Thyroid gland (tissue), 4 donors: ENCODE measurements around the gene FPR1. TPM values are rescaled to one million over a fixed set of nuclear protein-coding genes. Genes with fewer than 3 reads are reported as not detected.

Source experiments
- DNase-seq, 2 donors: peaks; one replicate each; pipeline ENCODE4 v3.0.0-alpha.2; 2019
- H3K27ac ChIP-seq, 3 donors: fragments of 200-600 bp; sonication (generic); 1 replicate in 2 of 3; 2 replicates in 1 of 3; pipeline ENCODE4 v1.5.1; 2016 to 2019; ENCODE audit warnings: mild to moderate bottlenecking in 1 of 3, moderate library complexity in 1 of 3
- H3K27me3 ChIP-seq: fragments of 200-600 bp; sonication (generic); one replicate; pipeline ENCODE4 v1.5.1; 2019
- H3K36me3 ChIP-seq, 2 donors: fragments of 200-600 bp; sonication (generic); one replicate each; pipeline ENCODE4 v1.5.1; 2016 to 2019
- H3K4me1 ChIP-seq, 2 donors: fragments of 200-600 bp; sonication (generic); one replicate each; pipeline ENCODE4 v1.5.1; 2017 to 2019
- H3K4me3 ChIP-seq, 3 donors: fragments of 200-600 bp; sonication (generic); replicated peaks in 1 of 3; 1 replicate in 2 of 3; 2 replicates in 1 of 3; pipeline ENCODE4 v1.5.1; 2016; ENCODE audit warnings: mild to moderate bottlenecking in 1 of 3
- H3K9me3 ChIP-seq: fragments of 200-600 bp; sonication (generic); one replicate; pipeline ENCODE4 v1.5.1; 2017
- POLR2A ChIP-seq, 2 donors: fragments of 450-650 bp; IDR thresholded peaks; one replicate each; pipeline ENCODE4 v1.6.1; 2017; ENCODE audit warnings: antibody characterized with exemption in 2 of 2, mild to moderate bottlenecking in 2 of 2, moderate library complexity in 1 of 2
- WGBS, 2 donors: methylation state at CpG; one replicate each; pipeline ENCODE4 v1.1.5; 2017; 5-methylcytosine and 5-hydroxymethylcytosine counted together
- intact Hi-C: fragments of 100-400 bp; cut with DNase I; formaldehyde crosslinking; loops from one replicate; pipeline ENCODE4 v1.15.1; 2023
- total RNA-seq, 4 donors: library from RNA; depleted of rRNA; stranded (reverse); fragments of >200 nt; gene quantifications; one replicate each; pipeline ENCODE4 v1.2.3, GENCODE V29; 2016
- TF ChIP-seq, protein P1 (sequence below), 6 experiments: fragments of 200-600 bp in 3 of 6; fragments of 450-650 bp in 3 of 6; sonication (generic) in 3 of 6; IDR thresholded peaks; one replicate each; pipeline ENCODE4 v1.5.1; 2016 to 2019; ENCODE audit warnings: antibody characterized with exemption in 6 of 6, mild to moderate bottlenecking in 2 of 6, inconsistent platforms in 1 of 6, moderate library complexity in 1 of 6

FPR1 gene
- total RNA-seq, 4 donors from 2014 or later: 1.7 to 5.8 (median 3.3) TPM

DNA sequence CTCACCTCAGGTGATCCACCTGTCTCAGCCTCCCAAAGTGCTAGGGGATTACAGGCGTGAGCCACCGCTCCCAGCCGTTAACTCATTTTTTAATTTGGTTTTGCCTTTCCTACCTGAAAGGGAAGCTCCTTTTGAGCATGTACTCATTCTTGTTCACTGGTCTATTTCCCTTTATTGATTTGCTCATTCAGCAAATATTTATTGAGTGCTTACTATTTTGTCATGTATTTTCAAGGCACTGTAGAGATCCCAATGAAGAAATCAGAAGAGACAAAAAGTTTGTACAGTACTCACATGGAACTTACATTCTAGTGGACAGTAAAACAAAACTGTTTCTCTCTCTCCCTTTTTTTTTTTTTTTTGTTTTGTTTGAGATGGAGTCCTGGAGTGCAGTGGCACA, 44.8 kb downstream of the FPR1 start:
- no peak for DNase-seq
- no peaks in the 10 kb centered on the region for H3K9me3 ChIP-seq
- TF ChIP-seq, protein P1, sequence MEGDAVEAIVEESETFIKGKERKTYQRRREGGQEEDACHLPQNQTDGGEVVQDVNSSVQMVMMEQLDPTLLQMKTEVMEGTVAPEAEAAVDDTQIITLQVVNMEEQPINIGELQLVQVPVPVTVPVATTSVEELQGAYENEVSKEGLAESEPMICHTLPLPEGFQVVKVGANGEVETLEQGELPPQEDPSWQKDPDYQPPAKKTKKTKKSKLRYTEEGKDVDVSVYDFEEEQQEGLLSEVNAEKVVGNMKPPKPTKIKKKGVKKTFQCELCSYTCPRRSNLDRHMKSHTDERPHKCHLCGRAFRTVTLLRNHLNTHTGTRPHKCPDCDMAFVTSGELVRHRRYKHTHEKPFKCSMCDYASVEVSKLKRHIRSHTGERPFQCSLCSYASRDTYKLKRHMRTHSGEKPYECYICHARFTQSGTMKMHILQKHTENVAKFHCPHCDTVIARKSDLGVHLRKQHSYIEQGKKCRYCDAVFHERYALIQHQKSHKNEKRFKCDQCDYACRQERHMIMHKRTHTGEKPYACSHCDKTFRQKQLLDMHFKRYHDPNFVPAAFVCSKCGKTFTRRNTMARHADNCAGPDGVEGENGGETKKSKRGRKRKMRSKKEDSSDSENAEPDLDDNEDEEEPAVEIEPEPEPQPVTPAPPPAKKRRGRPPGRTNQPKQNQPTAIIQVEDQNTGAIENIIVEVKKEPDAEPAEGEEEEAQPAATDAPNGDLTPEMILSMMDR (IDR thresholded peaks at IDR 0.05): no peak
- no peak for TF ChIP-seq POLR2A (IDR thresholded peaks at IDR 0.05)
- no peaks in the 10 kb centered on the region for H3K36me3 ChIP-seq
- no peak overlapping the region for H3K27ac ChIP-seq
- H3K27me3 ChIP-seq: no peaks in the 10 kb centered on the region
- intact Hi-C loops: no loop called here
- WGBS, 2 donors: 98 to 99% methylated on average over 3 of the region's 3 CpGs
- peaks cover 17 to 28% of the 10 kb centered on the region in 2 donors for H3K4me1 ChIP-seq
- no peak overlapping the region for H3K4me3 ChIP-seq

DNA sequence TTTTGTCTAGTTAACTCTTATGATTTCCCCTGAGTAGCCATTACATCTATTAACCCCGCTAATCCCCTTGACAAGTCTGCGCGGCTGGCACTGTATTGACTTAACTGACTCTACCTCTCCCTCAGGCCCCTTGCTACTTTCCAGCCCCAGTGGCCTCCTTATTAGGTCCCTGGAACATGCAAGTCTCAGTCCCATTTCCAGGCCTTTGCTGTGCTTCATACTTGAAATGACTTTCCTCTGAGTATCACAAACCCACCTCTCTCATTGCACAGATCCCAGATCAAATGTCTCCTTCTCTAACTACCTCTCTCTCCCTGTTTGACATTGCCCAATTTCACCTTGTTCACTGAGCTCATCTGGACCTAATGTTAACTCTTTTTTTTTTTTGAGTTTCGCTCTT, 45.4 kb downstream of the FPR1 start:
- DNase-seq: no peak
- no peaks in the 10 kb centered on the region for H3K36me3 ChIP-seq
- intact Hi-C loops: no loop called here
- H3K4me1 ChIP-seq: peaks cover 19 to 31% of the 10 kb centered on the region in 2 donors
- H3K9me3 ChIP-seq: no peaks in the 10 kb centered on the region
- 98% methylated on average over 4 of the region's 4 CpGs for WGBS, 2 donors
- no peak overlapping the region for H3K27ac ChIP-seq
- TF ChIP-seq POLR2A (IDR thresholded peaks at IDR 0.05): no peak
- H3K4me3 ChIP-seq: no peak overlapping the region
- H3K27me3 ChIP-seq: no peaks in the 10 kb centered on the region

DNA sequence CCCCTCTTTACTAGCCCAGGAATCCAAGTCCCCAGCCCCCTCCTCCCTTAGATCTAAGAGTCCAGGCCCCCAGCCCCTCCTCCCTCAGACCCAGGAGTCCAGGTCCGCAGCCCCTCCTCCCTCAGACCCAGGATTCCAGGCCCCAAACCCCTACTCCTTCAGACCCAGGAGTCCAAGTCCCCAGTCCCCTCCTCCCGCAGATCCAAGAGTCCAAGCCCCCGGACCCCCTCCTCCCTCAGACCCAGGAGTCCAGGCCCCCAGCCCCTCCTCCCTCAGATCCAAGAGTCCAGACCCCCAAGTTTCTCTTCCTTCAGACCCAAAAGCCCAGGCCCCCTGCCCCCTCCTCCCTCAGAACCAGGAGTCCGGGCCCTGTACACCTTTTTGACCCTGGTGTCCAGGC, 47.1 kb downstream of the FPR1 start:
- TF ChIP-seq, protein P1 (IDR thresholded peaks at IDR 0.05): no peak
- H3K36me3 ChIP-seq: no peaks in the 10 kb centered on the region
- peak overlapping the region; percentile 66 to 92 (median 86) for H3K27ac ChIP-seq
- no peaks in the 10 kb centered on the region for H3K9me3 ChIP-seq
- intact Hi-C loops: no loop called here
- 55 to 59% methylated on average over 3 to 4 of the region's 4 CpGs for WGBS, 2 donors
- H3K4me1 ChIP-seq: peaks cover 19 to 31% of the 10 kb centered on the region in 2 donors
- peak in 1 of 2 donors; percentile 24 for DNase-seq
- peak overlapping the region; percentile 18 to 62 (median 59) for H3K4me3 ChIP-seq
- H3K27me3 ChIP-seq: no peaks in the 10 kb centered on the region

DNA sequence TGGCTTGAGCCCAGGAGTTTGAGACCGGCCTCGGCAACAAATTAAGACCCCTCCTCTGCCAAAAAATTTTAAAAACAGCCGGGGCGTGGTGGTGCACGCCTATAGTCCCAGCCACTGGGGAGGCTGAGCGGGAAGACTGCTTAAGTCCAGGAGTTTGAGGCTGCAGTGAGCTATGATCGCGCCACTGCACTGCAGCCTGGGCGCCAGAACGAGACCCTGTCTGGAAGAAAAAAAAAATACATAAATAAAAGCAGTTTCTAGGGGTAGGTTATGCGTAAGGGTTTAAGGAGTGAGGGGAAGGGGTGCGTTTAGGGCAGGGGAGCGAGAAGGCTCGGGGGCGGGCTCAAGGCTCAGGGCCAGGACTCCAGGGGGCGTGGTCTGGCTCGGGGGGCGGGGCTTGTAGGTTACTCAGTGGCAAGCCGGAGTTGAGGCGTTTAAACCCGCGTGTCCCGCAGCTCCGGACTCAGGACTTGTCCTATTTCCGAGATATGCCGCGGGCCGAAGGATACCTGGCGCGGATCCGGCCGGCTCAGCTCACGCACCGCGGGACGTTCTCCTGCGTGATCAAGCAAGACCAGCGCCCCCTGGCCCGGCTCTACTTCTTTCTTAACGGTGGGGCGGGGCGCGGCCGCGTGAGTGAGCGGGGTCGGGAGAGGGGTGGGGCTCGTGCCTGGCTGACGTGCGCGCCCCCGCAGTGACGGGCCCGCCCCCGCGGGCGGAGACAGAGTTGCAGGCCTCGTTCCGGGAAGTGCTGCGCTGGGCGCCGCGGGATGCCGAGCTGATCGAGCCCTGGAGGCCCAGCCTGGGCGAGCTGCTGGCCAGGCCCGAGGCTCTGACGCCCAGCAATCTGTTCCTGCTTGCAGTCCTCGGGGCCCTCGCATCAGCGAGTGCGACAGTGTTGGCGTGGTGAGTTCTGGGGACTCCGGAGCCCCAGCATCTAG, 47.8 kb downstream of the FPR1 start:
- 5 to 8% methylated on average over 21 to 25 of the region's 74 CpGs for WGBS, 2 donors
- H3K36me3 ChIP-seq: no peaks in the 10 kb centered on the region
- peaks cover 19 to 31% of the 10 kb centered on the region in 2 donors for H3K4me1 ChIP-seq
- H3K27ac ChIP-seq: peak overlapping the region; percentile 66 to 92 (median 86)
- H3K9me3 ChIP-seq: no peaks in the 10 kb centered on the region
- DNase-seq: peak; percentile 97 to 98
- peak overlapping the region; percentile 18 to 62 (median 59) for H3K4me3 ChIP-seq
- TF ChIP-seq, protein P1 (IDR thresholded peaks at IDR 0.05): peak in 3 of 6 experiments; percentile 12 to 40 (median 35)
- TF ChIP-seq POLR2A (IDR thresholded peaks at IDR 0.05): peak in 1 of 2 donors; percentile 82
- H3K27me3 ChIP-seq: no peaks in the 10 kb centered on the region
- intact Hi-C loops: no loop called here

DNA sequence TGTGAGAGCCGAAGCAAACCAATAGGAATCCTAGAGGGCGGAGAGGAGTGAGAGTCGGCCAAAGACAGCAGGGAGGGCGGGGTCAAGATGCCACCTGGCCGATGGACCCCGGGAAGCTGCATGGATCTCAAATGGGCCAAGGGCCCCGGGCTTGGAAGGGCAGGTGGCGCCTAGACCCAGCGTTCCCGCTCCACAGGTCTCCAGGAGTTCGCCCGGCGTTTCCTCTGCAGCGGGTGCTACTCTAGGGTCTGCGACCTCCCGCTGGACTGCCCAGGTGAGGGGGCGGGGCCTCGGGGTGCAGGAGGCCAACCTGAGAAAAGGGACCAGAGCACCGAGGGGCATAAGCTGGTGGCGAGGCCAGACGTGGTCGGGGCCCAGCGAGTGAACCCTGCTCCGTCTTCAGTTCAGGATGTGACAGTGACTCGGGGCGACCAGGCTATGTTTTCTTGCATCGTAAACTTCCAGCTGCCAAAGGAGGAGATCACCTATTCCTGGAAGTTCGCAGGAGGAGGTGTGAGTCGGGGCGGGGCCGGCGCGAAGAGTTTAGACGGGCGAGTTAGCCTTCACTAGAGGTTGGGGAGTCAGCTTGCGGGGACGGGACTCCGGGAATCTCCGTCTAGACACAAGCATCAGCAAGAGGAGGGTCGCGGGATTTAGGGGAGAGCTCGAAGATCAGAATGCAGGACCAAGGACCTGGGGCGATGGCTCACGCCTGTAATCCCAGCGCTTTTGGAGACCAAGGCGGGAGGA, 48.7 kb downstream of the FPR1 start:
- Histone ChIP-seq H3K36me3 (peaks cover 0 to 2% of the 10 kb centered on the region in 2 donors), H3K4me1 (peaks cover 19 to 31% of the 10 kb centered on the region in 2 donors), H3K4me3 (peak overlapping the region in 1 of 3 donors; percentile 62), H3K9me3 (no peaks in the 10 kb centered on the region), H3K27ac (peak overlapping the region; percentile 66 to 92 (median 86)), H3K27me3 (no peaks in the 10 kb centered on the region)
- intact Hi-C loops: no loop called here
- TF ChIP-seq POLR2A (IDR thresholded peaks at IDR 0.05): no peak
- TF ChIP-seq, protein P1 (IDR thresholded peaks at IDR 0.05): no peak
- DNase-seq: peak; percentile 56 to 74
- 17 to 26% methylated on average over 33 to 42 of the region's 46 CpGs for WGBS, 2 donors
